DMS53 treated with DMSO at 0.1 percent for 48 hours (cell line): ENCODE data around the gene ZNF276.

Experiments
- DNase-seq: peaks from one replicate; lab custom pipeline; 2025; ENCODE audit not compliant: unreplicated experiment; lab: John Stamatoyannopoulos, UW

The ZNF276 gene

DNA sequence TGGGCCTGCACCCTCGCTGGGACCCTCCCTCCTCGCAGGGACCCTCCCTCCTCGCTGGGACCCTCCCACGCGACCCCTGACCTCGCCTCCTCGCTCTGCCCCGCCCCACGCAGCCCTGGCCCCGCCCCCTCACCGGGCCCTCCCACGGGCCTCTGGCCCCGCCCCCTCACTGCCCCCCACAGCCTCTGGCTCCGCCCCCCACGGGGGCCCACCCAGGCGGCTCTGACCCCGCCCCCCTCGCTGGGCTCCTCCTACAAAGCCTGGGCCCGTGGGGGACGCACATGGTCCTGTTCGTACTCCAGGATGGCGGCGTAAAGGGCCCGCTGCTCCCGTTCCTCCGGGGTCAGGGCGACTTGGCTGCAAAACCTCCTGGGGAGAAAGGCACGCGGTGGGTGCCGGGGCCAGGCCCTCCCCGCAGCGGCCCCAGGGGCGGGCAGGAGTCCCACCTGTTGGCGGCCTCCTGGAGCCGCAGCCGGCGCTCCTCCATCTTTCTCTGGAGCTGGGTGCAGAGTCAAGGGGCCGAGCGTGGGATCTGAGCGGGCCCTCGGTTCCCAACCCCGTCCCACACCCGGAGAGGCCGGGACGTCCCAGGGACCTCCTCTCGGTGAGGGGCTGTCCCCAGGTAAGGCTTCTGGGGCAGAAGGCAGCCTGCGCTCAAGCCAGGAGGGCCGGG, 9.6 kb upstream of the ZNF276 start:
- DNase-seq, result peak; percentile 14

DNA sequence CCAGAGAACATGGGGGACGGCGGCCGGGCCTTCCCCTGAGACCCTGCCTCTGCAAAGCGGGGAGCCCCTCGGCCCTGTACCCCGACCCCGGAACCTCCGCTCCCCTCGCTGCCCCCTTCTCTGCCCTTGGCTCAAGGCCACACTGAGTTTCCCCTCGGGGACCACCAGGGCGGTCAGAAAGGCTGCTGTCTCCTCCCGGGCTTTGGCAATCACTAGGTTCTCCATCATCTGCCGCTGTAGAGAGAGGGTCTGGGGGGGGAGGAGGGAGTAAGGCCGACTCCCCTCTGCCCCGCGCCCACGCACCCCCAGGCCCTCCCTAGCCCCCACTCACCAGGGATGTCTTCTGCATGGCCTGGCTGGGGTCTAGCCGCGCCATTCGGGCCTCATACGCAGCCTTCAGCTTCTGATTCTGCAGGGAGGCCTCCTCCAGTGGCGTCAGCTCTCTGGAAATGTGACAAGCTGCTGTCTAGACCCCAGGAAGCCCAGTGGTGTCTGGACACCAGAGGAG, 9.0 kb upstream of the ZNF276 start:
- no peak for DNase-seq

DNA sequence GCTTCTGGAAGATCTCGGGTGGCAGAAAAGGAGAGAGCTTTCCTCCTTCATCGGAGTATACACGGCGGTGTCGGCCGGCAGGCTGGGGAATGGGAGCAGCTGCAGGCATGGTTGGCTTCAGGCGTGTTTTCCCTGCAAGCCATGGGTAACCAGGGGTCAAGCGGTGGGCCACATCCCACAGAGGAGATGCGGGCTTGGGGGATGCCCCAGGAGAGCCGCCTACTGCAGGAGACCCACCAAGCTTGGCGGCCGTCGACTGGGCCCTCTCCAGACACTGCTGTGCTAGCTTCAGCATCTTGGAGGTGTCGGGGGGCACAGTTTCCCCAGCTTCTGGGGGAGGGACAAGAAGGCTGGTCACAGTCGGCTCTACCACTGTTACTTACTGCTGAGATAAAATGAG, 4.8 kb upstream of the ZNF276 start:
- no peak for DNase-seq

DNA sequence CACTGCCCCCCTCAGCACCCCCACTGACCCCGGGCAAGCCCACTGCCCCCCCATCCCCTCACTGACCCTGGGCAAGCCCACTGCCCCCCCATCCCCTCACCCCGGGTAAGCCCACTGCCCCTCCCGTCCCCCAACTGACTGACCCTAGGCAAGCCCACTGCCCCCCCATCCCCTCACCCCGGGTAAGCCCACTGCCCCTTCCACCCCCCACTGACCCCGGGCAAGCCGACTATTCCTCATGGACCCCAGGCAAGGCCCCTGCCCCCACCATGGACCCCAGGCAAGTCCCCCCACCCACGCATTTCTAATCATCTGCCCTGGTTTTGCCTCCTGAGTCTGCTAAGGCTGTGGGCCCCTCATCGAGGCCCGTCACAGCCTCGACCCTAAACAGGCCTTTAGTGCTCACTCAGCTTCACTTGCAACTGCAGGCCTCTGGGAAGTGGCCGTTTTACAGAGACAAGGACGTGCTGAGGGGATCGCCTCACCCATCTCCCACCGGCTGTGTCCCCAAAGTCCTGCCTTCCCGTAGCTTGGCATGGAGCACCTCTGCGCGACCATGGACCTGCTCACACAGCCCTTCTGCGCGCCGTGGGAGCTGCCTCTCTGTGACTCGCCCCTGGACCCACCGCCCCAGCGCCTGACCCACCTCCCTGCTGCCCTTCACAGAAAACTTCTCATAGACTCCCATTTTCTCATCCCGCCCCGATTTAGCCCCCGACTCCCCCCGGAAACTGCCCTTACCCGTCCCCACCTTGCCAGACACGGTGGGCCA, 4.2 kb upstream of the ZNF276 start:
- no peak for DNase-seq

DNA sequence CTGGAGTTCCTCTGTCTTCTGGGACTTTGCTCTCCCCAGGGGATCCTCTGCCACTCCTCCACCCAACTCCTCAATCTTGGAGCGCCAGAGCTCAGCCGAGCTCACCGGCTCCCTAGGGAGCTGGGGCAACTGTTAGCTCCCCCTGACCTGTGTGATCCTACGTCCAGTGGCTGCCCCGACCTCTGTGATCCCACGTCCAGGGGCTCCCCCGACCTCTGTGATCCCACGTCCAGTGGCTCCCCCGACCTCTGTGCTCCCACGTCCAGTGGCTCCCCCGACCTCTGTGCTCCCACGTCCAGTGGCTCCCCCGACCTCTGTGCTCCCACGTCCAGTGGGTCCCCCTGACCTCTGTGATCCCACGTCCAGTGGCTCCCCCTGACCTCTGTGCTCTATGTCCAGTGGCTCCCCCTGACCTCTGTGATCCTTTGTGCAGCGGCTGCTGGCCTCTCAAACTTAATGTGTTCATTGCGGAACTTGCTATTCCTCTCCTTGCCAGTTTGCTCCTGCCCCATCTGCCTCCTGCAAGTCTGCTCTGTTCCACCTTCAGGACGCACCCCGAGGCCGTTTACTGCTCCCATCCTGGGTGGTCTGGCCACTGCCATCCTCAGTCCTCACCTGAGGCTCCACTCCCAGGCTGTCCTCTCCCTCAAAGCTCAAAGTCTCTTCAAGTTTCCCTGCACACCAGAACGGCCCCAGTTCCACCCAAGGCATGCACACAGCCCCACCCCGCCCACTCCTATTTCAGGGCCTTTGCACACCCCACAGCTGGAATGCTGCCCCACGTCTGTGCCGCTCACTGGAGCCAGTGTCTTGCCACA, 3.4 kb upstream of the ZNF276 start:
- no peak for DNase-seq

DNA sequence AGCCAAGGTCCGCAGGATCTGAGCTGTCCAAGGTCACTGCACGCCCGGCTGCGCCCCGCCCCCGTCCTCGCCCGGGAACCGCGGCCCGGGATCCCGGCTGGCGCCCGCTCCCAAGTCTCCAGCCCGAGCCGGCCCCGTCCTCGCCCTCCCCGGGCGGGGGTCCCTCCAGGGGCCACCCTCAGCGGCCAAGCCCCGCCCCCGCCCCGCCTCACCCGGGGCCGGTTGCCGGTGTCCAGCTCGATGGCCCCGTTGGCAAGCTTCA, 855 bp upstream of the ZNF276 start:
- no peak for DNase-seq

DNA sequence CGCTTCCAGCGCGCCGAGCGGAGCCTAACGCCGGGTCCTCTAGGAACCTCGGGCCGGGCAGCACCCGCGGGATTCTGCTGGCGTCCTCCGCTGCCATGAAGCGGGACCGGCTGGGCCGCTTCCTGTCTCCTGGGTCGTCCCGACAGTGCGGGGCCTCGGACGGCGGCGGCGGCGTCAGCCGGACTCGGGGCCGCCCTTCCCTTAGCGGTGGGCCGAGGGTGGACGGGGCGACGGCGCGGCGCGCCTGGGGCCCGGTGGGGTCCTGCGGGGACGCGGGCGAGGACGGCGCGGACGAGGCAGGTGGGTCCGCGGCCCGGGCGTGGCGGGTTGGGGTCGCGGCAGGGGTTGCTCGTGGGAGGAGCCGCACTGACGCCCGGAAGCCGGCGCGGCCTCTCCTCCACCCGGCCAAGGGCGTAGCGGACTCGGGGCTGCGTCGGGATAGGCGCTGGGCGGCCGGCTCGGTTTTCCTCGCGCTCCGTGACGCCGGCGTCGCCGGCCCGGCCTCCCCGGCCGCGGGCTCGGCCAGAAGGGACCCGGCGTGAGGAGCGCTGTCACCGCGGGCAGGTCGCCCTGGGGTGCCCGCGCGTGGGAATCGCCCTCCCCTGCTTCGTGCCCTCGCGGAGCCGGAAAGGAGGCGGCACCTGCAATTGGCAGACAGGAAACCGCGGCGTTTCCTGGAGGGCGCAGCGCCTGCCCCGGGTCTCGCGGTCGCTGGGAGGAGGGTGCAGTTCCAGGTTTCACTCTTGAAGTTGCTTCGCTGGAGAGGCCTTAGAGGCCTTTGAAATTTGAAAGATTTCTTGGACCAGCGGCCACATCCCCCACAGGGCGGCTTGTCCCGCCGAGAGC, 432 bp downstream of the ZNF276 start:
- peak; percentile 22 for DNase-seq

DNA sequence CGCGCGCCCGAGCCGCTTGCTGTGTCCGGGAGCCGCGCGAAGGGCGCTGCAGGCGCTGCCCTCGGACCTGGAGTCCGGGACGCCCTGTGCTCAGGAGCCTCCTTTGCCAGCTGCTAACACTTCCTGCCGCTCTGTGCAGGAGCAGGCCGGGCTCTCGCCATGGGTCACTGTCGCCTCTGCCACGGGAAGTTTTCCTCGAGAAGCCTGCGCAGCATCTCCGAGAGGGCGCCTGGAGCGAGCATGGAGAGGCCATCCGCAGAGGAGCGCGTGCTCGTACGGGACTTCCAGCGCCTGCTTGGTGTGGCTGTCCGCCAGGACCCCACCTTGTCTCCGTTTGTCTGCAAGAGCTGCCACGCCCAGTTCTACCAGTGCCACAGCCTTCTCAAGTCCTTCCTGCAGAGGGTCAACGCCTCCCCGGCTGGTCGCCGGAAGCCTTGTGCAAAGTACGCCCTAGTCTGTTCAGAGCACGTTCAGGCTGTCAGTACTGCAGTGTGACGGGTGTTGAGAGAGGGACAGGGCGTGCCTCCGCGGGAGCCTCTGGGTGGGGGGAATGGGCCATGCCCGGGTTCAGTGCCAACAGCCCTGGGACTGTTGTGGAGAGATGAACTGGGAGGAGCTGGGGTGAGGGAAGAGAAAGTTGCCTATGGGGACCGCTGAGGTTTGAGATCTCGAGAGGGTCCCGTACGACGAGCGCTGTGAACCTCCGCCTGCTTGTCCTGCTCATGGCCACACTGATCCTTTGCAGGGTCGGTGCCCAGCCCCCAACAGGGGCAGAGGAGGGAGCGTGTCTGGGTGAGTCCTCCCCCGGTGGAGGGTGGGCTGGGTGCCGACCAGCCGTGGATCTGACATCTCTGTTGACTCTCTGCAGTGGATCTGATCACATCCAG, 1.3 kb downstream of the ZNF276 start:
- DNase-seq, result peak; percentile 19

DNA sequence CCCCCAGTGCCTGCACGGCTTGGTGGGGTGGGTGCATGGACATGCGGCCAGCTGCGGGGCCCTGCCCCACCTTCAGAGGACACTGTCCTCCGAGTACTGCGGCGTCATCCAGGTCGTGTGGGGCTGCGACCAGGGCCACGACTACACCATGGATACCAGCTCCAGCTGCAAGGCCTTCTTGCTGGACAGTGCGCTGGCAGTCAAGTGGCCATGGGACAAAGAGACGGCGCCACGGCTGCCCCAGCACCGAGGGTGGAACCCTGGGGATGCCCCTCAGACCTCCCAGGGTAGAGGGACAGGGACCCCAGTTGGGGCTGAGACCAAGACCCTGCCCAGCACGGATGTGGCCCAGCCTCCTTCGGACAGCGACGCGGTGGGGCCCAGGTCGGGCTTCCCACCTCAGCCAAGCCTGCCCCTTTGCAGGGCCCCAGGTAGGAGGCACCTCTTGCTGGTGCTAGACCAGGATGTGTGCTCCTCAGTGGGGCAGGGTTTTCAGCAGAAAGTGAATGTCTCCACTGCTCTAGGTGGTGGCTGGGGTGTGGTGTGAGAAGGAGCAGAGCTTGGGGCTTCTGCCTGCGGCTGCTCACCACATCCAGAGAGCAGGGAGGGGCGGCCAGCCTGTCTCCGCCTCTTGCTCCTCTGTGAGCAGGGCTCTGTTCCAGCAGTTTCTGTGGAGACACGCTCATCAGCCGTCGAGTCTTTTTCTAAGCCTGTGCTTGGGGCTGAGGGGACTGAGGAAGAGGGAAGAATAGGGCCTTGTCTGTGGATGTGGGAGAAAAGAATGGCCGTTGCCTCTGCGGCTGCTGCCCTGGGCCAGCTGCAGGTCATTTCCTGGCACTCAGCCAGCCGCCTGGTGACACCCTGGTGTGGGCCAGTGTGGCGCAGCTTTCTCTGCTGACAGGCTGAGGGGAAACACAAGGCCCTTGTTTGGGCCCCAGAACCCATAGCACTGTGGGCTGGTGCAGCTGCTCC, 2.2 kb downstream of the ZNF276 start:
- no peak for DNase-seq

DNA sequence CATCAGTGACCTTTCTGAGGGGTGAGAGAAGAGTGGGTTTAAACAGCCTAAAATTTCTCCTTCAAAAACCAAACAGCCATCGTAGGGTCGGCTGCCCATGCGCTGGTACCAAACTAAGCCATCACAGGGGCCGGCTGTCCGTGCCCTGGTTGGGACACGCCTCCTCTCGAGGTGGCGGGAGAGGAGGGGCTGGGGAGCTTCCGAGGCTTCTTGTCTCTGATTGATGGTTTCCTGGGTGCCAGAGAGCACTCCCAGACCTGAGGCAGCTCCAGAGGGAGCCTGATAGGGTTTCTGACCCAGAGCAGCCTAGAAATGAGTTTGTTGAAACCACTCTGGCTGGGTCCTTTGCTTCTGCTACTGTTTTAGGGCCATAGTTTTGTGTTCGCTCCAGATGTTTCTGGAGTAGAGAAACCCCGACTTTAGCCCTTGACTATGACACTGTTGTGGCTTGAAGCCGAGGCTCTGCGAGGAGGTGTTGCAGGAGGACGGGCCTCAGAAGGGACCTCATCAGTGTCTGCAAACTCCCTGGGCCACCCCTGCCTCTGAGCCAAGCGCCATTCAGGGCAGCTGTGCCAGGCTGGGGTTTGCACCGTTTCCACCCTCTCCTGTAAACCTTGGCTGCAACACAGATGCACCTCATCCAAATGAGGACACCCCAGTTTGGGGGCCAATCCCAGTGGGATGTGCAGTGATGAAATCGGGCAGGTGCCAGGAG, 6.2 kb downstream of the ZNF276 start:
- DNase-seq, result no peak

DNA sequence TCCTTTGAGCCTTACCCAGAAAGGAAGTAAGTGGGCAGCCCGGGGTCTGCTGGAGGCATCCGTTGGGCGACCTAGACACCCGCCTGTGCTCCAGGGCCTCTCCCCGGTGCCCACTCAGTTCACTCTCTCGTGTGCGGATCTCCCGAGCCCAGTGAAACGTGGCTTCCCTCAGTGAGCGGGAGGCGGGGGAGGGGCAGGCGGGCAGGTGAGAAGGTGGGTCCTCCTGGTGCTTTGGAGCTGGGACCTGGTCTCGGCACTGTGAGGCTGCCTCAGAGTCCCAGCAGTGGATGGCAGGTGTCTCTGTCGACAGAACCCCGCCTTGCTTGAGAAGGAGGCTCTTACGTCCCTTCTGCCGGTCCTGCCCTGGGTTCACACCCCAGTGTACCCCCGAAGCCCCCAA, 8.0 kb downstream of the ZNF276 start:
- DNase-seq, result no peak

DNA sequence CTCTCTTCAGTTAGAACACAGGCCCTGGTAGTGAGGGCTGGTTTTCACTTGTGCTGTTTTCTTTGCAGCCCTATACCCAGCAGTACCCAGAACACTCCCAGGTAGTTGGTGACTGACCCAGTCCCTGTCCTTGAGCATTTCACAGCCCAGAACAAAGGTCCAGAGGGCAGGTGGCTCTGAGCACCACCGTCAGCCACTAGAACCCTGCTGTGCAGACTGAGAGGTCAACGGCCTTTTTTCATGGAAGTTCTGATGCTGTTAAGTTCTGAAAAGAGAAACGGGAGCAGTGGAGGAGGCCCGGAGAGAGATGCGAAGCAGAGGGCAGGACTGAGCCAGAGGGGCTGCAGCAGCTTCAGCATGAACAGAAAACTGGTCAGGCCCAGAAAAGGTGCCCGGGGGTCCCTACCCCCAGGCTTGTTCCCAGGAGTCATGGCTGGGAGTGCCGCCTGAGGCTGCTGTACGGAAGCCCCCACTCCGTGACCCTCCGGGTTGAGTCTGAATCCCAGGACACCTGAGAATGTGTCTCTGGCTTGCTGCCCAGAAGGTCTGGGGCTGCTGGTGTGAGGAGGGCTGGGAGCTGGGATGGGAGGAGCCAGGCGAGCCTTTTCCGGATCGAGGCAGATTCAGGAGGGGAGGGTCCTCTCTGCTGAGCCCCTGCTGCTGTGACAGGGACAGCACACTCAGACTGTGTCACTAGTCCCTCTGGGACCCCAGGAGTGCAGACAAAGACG, 8.7 kb downstream of the ZNF276 start:
- no peak for DNase-seq

DNA sequence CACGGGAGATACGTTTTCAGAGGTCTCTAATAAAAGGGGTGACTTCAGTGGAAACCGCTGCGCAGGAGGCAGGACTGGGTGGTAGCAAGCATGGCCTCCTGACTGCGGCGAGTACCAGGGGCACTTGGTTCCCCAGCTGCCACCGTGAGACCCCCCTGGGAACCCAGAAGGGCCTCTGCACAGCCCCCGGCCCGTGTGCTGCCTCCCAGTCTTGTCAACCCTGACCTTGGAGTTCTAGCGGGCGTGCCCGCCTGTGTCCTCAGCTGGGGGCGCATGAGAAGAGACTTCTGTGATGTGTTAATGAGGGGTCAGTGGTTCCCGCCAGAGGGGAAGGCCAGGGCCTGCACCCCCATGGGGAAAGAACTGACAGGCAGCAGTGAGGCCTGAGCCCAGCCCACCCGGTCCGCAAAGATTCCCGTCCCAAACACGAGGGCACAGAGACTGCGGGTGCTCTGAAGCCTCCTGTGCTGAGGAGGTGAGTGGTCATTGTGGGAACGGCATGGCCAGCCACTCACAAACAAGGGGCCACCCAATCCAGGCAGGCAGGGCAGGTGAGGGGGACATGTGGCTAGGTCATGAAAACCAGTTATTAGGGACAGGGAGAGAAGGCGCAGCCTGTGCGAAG, 9.4 kb downstream of the ZNF276 start:
- no peak for DNase-seq

DNA sequence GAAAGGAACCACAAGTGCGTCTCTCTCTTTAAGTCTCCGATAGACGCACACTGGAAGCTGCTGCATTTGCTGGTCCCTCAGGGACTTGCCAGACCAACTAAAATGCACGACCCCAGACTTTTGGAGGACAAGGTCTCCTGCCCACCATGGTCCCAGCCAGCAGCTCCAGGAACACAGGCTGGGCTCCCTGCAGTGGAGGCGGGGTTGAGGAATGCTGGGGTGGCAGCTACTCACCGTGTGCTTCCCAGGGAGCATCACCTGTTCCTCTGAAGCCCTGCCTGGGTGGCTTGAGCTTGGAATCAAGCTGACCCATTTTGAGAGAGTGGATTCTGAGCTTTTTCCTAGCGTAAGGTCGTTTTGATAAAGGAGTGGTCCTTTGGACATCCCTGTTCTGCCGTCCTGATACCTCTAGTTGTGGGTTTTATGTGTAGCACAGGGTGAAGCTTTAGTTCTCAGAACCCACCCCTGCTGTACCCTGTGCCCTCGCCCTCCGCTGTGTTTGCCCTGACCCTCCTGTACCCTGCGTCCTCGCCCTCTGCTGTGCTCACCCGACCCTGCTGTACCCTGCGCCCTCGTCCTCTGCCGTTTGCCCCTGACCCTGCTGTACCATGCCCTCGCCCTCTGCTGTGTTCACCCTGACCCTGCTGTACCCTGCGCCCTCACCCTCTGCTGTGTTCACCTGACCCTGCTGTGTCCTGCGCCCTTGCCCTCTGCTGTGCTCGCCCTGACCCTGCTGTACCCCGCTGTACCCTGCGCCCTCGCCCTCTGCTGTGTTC, 11.0 kb downstream of the ZNF276 start:
- no peak for DNase-seq

DNA sequence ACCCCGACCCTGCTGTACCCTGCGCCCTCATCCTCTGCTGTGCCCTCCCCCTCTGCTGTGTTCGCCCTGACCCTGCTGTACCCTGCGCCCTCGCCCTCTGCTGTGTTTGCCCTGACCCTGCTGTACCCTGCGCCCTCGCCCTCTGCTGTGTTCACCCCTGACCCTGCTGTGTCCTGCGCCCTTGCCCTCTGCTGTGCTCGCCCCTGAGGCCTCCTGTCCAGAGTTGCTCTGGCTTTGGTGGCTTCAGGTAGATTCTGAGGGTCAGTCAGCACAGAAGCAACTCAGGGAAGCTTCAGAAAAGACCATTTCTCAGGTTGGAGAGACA, 11.5 kb downstream of the ZNF276 start:
- DNase-seq, result no peak

DNA sequence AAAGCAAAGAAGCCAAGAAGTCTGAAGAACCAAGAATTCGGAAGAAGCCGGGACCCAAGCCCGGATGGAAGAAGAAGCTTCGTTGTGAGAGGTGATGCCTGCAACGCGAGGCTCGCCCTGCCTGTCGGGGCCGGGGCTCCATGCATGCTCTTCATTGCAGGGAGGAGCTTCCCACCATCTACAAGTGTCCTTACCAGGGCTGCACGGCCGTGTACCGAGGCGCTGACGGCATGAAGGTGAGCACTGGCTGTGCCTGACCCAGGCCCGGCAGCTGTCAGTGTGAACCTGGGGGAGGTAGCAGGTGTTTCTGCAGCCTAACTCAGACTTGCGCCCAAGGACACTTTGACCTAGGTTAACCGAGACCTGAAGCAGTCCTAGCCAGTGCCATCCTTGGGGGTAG, 12.0 kb downstream of the ZNF276 start:
- no peak for DNase-seq

DNA sequence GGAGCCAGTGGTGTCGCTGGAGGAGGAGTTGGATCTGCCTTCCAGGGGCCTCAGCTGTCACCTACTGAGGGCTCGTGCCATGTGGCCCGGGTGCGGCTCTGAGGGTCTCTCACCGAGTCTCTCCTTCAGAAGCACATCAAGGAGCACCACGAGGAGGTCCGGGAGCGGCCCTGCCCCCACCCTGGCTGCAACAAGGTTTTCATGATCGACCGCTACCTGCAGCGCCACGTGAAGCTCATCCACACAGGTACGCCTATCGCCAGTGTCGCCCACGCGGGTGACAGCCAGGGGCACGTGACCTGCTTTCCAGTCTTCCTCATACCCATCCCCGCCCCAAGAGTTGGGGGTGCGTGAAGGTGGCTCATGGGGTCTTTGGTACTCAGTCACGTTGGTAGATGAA, 12.5 kb downstream of the ZNF276 start:
- no peak for DNase-seq
